NT2/D1 (cell line): ENCODE results near the gene ZMAT5.
"Not testable (repeated sequence)": the region's sequence is repeated elsewhere in the genome, so short reads cannot be mapped to it uniquely, and the experiment has no call there.

Experiments used
- SUZ12 ChIP-seq: IDR thresholded peaks from 2 replicates; pipeline ENCODE4 v1.6.1; 2011; ENCODE audit not compliant: insufficient read length, insufficient read depth; ENCODE audit errors: extremely low read depth
- YY1 ChIP-seq: IDR thresholded peaks from 2 replicates; pipeline ENCODE4 v1.6.1; 2011; ENCODE audit not compliant: insufficient read length, insufficient read depth
- ZNF274 ChIP-seq: IDR thresholded peaks from 2 replicates; pipeline ENCODE4 v1.6.1; 2011; ENCODE audit warnings: mild to moderate bottlenecking, low read depth, low read length

DNA sequence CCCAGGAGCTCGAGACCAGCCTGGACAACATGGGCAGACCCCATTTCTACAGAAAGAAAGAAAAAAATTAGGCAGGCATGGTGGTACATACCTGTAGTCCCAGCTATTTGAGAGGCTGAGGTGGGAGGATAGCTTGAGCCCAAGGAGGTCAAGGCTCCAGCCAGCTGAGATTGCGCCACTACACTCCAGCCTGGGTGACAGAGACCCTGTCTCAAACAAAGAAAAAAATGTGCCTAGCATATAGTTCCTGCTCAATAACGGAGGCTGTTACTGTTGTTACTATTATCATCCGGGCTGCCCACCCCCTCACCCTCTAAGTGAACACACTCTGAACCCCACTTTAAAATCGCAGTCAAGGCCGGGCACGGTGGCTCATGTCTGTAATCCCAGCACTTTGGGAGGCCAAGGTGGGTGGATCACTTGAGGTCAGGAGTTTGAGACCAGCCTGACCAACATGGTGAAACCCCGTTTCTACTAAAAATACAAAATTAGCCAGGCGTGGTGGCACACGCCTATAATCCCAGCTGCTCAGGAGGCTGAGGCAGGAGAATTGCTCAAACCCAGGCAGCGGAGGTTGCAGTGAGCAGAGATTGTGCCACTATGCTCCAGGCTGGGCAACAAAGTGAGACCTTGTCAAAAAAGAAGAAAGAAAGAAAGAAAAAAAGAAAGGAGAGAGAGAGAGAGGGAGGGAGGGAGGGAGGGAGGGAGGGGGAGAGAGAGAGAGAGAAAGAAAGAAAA lies 12.0 kb downstream of the ZMAT5 start:
- TF ChIP-seq ZNF274, YY1, SUZ12: not testable (repeated sequence)
